Lower lobe of right lung (tissue), 2 donors: ENCODE data around the gene WFDC1. TPM values are rescaled to one million over a fixed set of nuclear protein-coding genes. Genes with fewer than 3 reads are reported as not detected.
A peak's percentile ranks its signal among the peaks of the same experiment; 100 is the strongest.

Source experiments
- ATAC-seq, 2 donors: fragments of 200-7000 bp; cut with Tn5 transposase; one replicate each; pipeline ENCODE4 v1.9.1; 2020 to 2022; ENCODE audit warnings: mild to moderate bottlenecking in 2 of 2, moderate library complexity in 2 of 2
- DNase-seq: peaks from one replicate; pipeline ENCODE4 v3.0.0-alpha.2; 2020
- H3K27ac ChIP-seq: fragments of 200-600 bp; one replicate; pipeline ENCODE4 v1.8.0; 2022
- H3K27me3 ChIP-seq: fragments of 200-600 bp; one replicate; pipeline ENCODE4 v1.8.0; 2022; ENCODE audit warnings: low read depth
- H3K36me3 ChIP-seq: fragments of 200-600 bp; one replicate; pipeline ENCODE4 v1.8.0; 2022; ENCODE audit warnings: mild to moderate bottlenecking
- H3K4me1 ChIP-seq: fragments of 200-600 bp; one replicate; pipeline ENCODE4 v1.8.0; 2022
- H3K4me3 ChIP-seq: fragments of 200-600 bp; one replicate; pipeline ENCODE4 v1.8.0; 2022; ENCODE audit warnings: mild to moderate bottlenecking
- H3K9me3 ChIP-seq: fragments of 200-600 bp; one replicate; pipeline ENCODE4 v1.8.0; 2022
- intact Hi-C: fragments of 100-400 bp; cut with DNase I; formaldehyde crosslinking; loops from one replicate; pipeline ENCODE4 v1.11.0; 2022
- total RNA-seq: library from RNA; stranded (reverse); fragmentation: NEBNext Ultra II Directional; extraction: Animal tissue kit (Norgen Biotek cat#: 25700); gene quantifications from one replicate; pipeline ENCODE4 v1.2.1, GENCODE V29; 2021
- TF ChIP-seq, protein P1 (sequence below): fragments of 200-600 bp; IDR thresholded peaks from one replicate; pipeline ENCODE4 v1.8.0; 2022; ENCODE audit warnings: antibody characterized with exemption, mild to moderate bottlenecking
- donor health status: DM: no; HTN: yes; CAD: no; lungs with severe emphysema.

Gene WFDC1
- total RNA-seq, 1 donor from 2014 or later, result 18.0 TPM

DNA sequence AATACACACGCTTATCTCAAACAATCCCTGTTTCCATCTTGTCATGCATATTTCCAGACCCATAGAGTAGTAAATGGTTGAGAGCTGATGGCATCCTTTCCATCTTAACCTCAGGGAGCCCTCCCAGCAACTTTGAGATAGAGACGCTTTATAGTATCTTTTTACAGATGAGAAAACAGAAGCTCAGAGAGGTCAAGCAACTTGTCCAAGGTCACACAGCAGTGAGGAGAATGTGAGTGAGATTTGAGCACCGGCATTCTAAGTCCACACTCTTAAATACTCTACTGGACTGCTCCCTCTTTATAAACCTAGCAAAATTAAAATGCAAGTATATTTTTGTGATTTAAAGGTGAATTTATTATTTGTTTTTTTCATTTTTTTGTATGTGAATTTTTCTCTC, 35.0 kb upstream of the WFDC1 start:
- intact Hi-C loops, result no loop called here
- Histone ChIP-seq H3K9me3 (peaks cover 8% of the 10 kb centered on the region), H3K4me1 (no peaks in the 10 kb centered on the region), H3K36me3 (no peaks in the 10 kb centered on the region), H3K27ac (no peak overlapping the region), H3K27me3 (no peaks in the 10 kb centered on the region), H3K4me3 (no peak overlapping the region)
- TF ChIP-seq, protein P1, sequence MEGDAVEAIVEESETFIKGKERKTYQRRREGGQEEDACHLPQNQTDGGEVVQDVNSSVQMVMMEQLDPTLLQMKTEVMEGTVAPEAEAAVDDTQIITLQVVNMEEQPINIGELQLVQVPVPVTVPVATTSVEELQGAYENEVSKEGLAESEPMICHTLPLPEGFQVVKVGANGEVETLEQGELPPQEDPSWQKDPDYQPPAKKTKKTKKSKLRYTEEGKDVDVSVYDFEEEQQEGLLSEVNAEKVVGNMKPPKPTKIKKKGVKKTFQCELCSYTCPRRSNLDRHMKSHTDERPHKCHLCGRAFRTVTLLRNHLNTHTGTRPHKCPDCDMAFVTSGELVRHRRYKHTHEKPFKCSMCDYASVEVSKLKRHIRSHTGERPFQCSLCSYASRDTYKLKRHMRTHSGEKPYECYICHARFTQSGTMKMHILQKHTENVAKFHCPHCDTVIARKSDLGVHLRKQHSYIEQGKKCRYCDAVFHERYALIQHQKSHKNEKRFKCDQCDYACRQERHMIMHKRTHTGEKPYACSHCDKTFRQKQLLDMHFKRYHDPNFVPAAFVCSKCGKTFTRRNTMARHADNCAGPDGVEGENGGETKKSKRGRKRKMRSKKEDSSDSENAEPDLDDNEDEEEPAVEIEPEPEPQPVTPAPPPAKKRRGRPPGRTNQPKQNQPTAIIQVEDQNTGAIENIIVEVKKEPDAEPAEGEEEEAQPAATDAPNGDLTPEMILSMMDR, result no peak
- DNase-seq, result no peak
- no peak for ATAC-seq

DNA sequence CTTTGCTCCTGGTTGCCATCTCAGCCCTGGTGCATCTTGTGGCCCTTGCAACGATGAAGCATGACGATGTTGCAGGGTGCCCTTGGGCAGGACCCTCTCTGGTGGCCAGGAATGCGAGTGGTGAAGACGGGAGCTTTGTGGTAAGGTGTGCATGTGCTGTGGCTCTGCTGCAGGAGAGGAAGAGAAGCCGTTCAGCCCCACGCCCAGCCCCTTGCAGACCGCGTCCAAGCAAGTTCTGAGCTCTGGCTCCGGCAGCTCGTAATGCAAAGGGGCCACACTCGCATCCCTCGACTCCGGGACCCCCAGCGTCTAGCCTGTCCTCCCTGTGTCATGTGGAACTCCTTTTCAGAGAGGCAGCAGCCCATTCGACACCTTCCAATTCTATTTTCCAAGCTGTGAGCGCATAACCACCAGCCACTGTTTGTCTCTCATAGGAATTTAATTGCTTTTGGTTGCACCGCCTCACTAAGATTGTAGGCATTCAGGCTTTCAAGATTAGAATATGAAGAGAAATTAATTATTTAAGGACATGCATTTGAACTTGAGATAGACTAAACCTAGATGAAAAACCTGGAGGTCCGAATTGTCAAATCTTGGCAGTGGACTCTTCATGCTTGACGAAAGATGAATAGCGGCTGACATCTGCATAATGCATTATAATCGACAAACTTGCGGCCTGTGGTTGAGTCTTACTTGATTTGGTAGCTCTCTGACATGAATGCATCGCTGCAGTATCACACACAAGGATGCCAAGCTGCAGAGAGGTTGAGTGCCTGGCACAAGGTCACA, 33.7 kb upstream of the WFDC1 start:
- TF ChIP-seq, protein P1, result no peak
- H3K4me1 ChIP-seq, result no peaks in the 10 kb centered on the region
- intact Hi-C loops, result no loop called here
- ATAC-seq (no peak), DNase-seq (no peak)
- H3K4me3 ChIP-seq, result no peak overlapping the region
- no peaks in the 10 kb centered on the region for H3K9me3 ChIP-seq
- H3K27me3 ChIP-seq, result no peaks in the 10 kb centered on the region
- no peaks in the 10 kb centered on the region for H3K36me3 ChIP-seq
- H3K27ac ChIP-seq, result no peak overlapping the region

DNA sequence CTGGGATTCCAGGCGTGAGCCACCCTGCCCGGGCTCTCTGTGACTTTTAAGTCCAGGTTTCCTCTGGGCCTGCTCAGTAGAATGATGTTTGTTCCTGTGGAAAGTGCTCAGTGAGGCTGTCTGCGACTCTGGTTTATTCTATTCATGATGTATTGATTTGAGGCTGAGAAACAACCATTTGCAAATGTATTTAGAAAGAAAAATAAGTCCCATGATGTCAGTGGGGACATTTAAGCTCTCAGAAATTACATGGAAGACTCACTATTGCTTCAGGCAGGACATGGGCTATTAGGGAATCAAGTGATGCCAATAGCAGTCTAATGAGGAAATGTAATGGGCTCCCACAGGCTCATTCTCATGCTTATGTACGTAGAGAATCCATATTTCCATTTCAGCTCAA, 32.6 kb upstream of the WFDC1 start:
- H3K4me1 ChIP-seq, result no peaks in the 10 kb centered on the region
- DNase-seq (no peak), ATAC-seq (no peak)
- H3K27me3 ChIP-seq, result no peaks in the 10 kb centered on the region
- no peaks in the 10 kb centered on the region for H3K9me3 ChIP-seq
- no peak overlapping the region for H3K27ac ChIP-seq
- intact Hi-C loops, result no loop called here
- no peak overlapping the region for H3K4me3 ChIP-seq
- no peaks in the 10 kb centered on the region for H3K36me3 ChIP-seq
- TF ChIP-seq, protein P1, result no peak

DNA sequence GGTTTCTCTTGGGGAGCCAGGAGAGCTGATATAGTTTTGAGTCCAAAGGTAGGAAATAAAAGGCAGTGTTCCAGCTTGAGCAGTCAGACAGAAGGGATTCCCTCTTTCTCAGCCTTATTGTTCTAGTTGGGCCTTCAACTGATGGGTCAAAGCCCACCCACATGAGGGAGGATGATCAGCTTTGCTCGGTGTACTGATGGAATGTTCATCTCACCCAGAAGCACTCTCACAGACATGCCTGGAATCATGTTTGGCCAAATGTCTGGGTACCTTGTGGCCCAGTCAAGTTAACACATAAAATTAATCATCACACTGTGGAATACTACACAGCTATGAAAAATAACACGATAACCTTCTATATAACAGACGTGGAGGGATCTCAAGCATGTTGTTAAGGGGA, 31.7 kb upstream of the WFDC1 start:
- DNase-seq (no peak), ATAC-seq (no peak)
- H3K4me1 ChIP-seq, result no peaks in the 10 kb centered on the region
- TF ChIP-seq, protein P1, result no peak
- no peaks in the 10 kb centered on the region for H3K36me3 ChIP-seq
- intact Hi-C loops, result no loop called here
- H3K27me3 ChIP-seq, result no peaks in the 10 kb centered on the region
- H3K27ac ChIP-seq, result no peak overlapping the region
- no peaks in the 10 kb centered on the region for H3K9me3 ChIP-seq
- H3K4me3 ChIP-seq, result no peak overlapping the region

DNA sequence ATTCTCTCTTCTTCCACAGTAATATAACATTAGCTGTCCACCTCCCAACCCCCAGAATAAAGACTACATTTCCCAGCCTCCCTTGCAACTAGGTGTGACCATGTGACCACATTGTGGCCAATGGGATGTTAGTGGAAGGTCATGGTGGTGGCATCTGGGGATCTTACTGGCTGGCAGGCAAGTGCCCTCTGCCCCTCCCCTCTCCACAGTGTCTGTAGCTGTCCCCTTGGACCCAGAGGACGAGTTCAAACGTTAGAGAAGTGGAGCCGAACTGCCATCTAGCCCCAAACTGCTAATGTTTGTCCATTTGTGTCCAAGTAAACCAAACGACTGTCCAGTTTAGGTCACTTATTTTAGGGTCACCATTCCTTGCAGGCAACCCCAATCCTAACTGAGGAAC, 28.2 kb upstream of the WFDC1 start:
- peak; percentile 75 to 86 for ATAC-seq

More for the DNA sequence above, 28.2 kb upstream of the WFDC1 start:
- intact Hi-C loops, result no loop called here
- Histone ChIP-seq H3K4me3 (no peak overlapping the region), H3K4me1 (no peaks in the 10 kb centered on the region), H3K27me3 (peaks cover 3% of the 10 kb centered on the region), H3K9me3 (no peaks in the 10 kb centered on the region), H3K27ac (no peak overlapping the region), H3K36me3 (no peaks in the 10 kb centered on the region)
- TF ChIP-seq, protein P1, result no peak
- no peak for DNase-seq
